ENCODE data around the gene VPS54. TPM values are rescaled to one million over a fixed set of nuclear protein-coding genes. Genes with fewer than 3 reads are reported as not detected.

VPS54 gene
- total RNA-seq, 1 experiment from 2014 or later, result 12.4 TPM

- no peak for DNase-seq (ENCODE audit: low read depth, low spot score)
- H3K9me3 ChIP-seq (ENCODE audit: control insufficient read depth in 1 of 2, insufficient read depth in 1 of 2, low read depth in 1 of 2, low read length in 2 of 2), result no peaks in the 10 kb centered on the region
- H3K9me2 ChIP-seq (ENCODE audit: insufficient read depth), result no peaks in the 10 kb centered on the region
- no peaks in the 10 kb centered on the region for H3K36me3 ChIP-seq (ENCODE audit: control insufficient read depth in 1 of 2, insufficient read depth in 2 of 2, low read length in 2 of 2)
- H3K27me3 ChIP-seq (ENCODE audit: insufficient read depth, low read length), result no peaks in the 10 kb centered on the region
- no peak overlapping the region for H3K9ac ChIP-seq (ENCODE audit: low read length)
- no peaks in the 10 kb centered on the region for H3K79me2 ChIP-seq (ENCODE audit: insufficient read depth, low read length)
- no peaks in the 10 kb centered on the region for H3K4me1 ChIP-seq (ENCODE audit: control insufficient read depth in 1 of 2, insufficient read depth in 2 of 2, low read length in 2 of 2)
- H2AFZ ChIP-seq (ENCODE audit: low read depth, low read length, poor library complexity, severe bottlenecking), result no peak overlapping the region
- RAD21 ChIA-PET (ENCODE audit: low non-redundant PET in 1 of 2, low total read pairs in 2 of 2, uncharacterized antibody in 2 of 2, unreplicated experiment in 2 of 2), result no interaction called here
- H3K4me2 ChIP-seq (ENCODE audit: low read length), result no peak overlapping the region
- TF ChIP-seq, protein P1, sequence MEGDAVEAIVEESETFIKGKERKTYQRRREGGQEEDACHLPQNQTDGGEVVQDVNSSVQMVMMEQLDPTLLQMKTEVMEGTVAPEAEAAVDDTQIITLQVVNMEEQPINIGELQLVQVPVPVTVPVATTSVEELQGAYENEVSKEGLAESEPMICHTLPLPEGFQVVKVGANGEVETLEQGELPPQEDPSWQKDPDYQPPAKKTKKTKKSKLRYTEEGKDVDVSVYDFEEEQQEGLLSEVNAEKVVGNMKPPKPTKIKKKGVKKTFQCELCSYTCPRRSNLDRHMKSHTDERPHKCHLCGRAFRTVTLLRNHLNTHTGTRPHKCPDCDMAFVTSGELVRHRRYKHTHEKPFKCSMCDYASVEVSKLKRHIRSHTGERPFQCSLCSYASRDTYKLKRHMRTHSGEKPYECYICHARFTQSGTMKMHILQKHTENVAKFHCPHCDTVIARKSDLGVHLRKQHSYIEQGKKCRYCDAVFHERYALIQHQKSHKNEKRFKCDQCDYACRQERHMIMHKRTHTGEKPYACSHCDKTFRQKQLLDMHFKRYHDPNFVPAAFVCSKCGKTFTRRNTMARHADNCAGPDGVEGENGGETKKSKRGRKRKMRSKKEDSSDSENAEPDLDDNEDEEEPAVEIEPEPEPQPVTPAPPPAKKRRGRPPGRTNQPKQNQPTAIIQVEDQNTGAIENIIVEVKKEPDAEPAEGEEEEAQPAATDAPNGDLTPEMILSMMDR (IDR thresholded peaks at IDR 0.05 in 2 of 3, conservative IDR thresholded peaks at IDR 0.05 in 1 of 3; ENCODE audit: borderline replicate concordance in 1 of 3, insufficient read depth in 1 of 3, low read depth in 2 of 3, low read length in 2 of 3), result no peak
- POLR2A ChIA-PET, result no interaction called here
- intact Hi-C loops (cut with micrococcal nuclease), result no loop called here
- H4K20me1 ChIP-seq (ENCODE audit: insufficient read depth), result no peaks in the 10 kb centered on the region
- CTCF ChIA-PET, result interaction anchor here (0.9 kb wide), 1 partner anchor 14 kb away, joined by 3 read pairs; no protein-coding TSS in a partner anchor
- BruUV-seq (replicated peaks), result no TSS peak
- no peak overlapping the region for H3K4me3 ChIP-seq (replicated peaks in 1 of 2; ENCODE audit: low read depth in 1 of 2, low read length in 2 of 2)
- ATAC-seq, result no peak
- no peak overlapping the region for H3K27ac ChIP-seq (ENCODE audit: low read depth, low read length)
Measured at GRCh38 chr2:64063454-64063853, 44.2 kb upstream of the VPS54 start.

DNA sequence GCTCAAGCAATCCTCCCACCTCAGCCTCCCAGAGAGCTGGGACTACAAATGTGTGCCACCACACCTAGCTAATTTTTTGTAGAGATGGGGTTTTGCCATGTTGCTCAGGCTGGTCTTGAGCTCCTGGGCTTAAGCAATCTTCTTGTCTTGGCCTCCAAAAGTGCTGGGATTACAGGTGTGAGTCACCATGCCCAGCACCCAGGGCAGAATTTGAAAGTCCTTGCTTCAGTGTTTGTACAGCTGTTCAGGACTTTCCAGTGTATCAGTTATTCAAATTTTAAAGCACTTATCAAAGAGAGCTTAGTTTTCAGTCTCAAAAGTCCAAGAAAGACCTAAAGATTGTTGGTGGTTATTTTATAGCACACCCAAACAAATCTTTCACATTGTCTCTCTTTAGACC, 43.6 kb upstream of the VPS54 start:
- Histone ChIP-seq H2AFZ (ENCODE audit: low read depth, low read length, poor library complexity, severe bottlenecking) (no peak overlapping the region), H3K27ac (ENCODE audit: low read depth, low read length) (no peak overlapping the region), H3K9me2 (ENCODE audit: insufficient read depth) (no peaks in the 10 kb centered on the region), H3K9me3 (ENCODE audit: control insufficient read depth in 1 of 2, insufficient read depth in 1 of 2, low read depth in 1 of 2, low read length in 2 of 2) (no peaks in the 10 kb centered on the region), H3K4me2 (ENCODE audit: low read length) (no peak overlapping the region), H3K4me3 (replicated peaks in 1 of 2; ENCODE audit: low read depth in 1 of 2, low read length in 2 of 2) (no peak overlapping the region), H3K9ac (ENCODE audit: low read length) (no peak overlapping the region), H3K4me1 (ENCODE audit: control insufficient read depth in 1 of 2, insufficient read depth in 2 of 2, low read length in 2 of 2) (no peaks in the 10 kb centered on the region), H3K36me3 (ENCODE audit: control insufficient read depth in 1 of 2, insufficient read depth in 2 of 2, low read length in 2 of 2) (no peaks in the 10 kb centered on the region), H3K27me3 (ENCODE audit: insufficient read depth, low read length) (no peaks in the 10 kb centered on the region), H4K20me1 (ENCODE audit: insufficient read depth) (no peaks in the 10 kb centered on the region), H3K79me2 (ENCODE audit: insufficient read depth, low read length) (no peaks in the 10 kb centered on the region)
- intact Hi-C loops (cut with micrococcal nuclease), result no loop called here
- CTCF ChIA-PET, result interaction anchor here (0.9 kb wide), 1 partner anchor 13 kb away, joined by 3 read pairs; no protein-coding TSS in a partner anchor
- BruUV-seq (replicated peaks), result no TSS peak
- RAD21 ChIA-PET (ENCODE audit: low non-redundant PET in 1 of 2, low total read pairs in 2 of 2, uncharacterized antibody in 2 of 2, unreplicated experiment in 2 of 2), result no interaction called here
- no peak for ATAC-seq
- no peak for DNase-seq (ENCODE audit: low read depth, low spot score)
- POLR2A ChIA-PET, result no interaction called here
- TF ChIP-seq, protein P2, sequence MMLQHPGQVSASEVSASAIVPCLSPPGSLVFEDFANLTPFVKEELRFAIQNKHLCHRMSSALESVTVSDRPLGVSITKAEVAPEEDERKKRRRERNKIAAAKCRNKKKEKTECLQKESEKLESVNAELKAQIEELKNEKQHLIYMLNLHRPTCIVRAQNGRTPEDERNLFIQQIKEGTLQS (IDR thresholded peaks at IDR 0.05), result no peak
- TF ChIP-seq TCF7L2 (IDR thresholded peaks at IDR 0.05; ENCODE audit: borderline replicate concordance, extremely low read depth, insufficient read depth, insufficient read length) (no peak), ZNF274 (IDR thresholded peaks at IDR 0.05; ENCODE audit: low read depth, low read length) (no peak), JUND (IDR thresholded peaks at IDR 0.05) (no peak), MAX (IDR thresholded peaks at IDR 0.05) (no peak), SRF (IDR thresholded peaks at IDR 0.05; ENCODE audit: low read depth) (no peak), EZH2phosphoT487 (IDR thresholded peaks at IDR 0.05; ENCODE audit: borderline replicate concordance) (no peak), EZH2 (IDR thresholded peaks at IDR 0.05) (no peak), CBX3 (IDR thresholded peaks at IDR 0.05; ENCODE audit: low read depth) (no peak), SP1 (IDR thresholded peaks at IDR 0.05; ENCODE audit: low read depth) (no peak)
- TF ChIP-seq, protein P1 (IDR thresholded peaks at IDR 0.05 in 2 of 3, conservative IDR thresholded peaks at IDR 0.05 in 1 of 3; ENCODE audit: borderline replicate concordance in 1 of 3, insufficient read depth in 1 of 3, low read depth in 2 of 3, low read length in 2 of 3), result no peak
- TF ChIP-seq, protein P3, sequence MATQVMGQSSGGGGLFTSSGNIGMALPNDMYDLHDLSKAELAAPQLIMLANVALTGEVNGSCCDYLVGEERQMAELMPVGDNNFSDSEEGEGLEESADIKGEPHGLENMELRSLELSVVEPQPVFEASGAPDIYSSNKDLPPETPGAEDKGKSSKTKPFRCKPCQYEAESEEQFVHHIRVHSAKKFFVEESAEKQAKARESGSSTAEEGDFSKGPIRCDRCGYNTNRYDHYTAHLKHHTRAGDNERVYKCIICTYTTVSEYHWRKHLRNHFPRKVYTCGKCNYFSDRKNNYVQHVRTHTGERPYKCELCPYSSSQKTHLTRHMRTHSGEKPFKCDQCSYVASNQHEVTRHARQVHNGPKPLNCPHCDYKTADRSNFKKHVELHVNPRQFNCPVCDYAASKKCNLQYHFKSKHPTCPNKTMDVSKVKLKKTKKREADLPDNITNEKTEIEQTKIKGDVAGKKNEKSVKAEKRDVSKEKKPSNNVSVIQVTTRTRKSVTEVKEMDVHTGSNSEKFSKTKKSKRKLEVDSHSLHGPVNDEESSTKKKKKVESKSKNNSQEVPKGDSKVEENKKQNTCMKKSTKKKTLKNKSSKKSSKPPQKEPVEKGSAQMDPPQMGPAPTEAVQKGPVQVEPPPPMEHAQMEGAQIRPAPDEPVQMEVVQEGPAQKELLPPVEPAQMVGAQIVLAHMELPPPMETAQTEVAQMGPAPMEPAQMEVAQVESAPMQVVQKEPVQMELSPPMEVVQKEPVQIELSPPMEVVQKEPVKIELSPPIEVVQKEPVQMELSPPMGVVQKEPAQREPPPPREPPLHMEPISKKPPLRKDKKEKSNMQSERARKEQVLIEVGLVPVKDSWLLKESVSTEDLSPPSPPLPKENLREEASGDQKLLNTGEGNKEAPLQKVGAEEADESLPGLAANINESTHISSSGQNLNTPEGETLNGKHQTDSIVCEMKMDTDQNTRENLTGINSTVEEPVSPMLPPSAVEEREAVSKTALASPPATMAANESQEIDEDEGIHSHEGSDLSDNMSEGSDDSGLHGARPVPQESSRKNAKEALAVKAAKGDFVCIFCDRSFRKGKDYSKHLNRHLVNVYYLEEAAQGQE (IDR thresholded peaks at IDR 0.05; ENCODE audit: low read depth), result no peak
